Esophagus muscularis mucosa (tissue), 4 donors: ENCODE data around the gene BLOC1S3. TPM values are rescaled to one million over a fixed set of nuclear protein-coding genes. Genes with fewer than 3 reads are reported as not detected.

Experiments used
- DNase-seq: peaks from one replicate; pipeline ENCODE4 v3.0.0-alpha.2; 2017; ENCODE audit errors: extremely low spot score
- H3K27ac ChIP-seq, 4 donors: fragments of 200-600 bp; sonication (generic); replicated peaks in 1 of 4; 1 replicate in 3 of 4; 2 replicates in 1 of 4; pipeline ENCODE4 v1.5.1; 2016 to 2019; ENCODE audit warnings: mild to moderate bottlenecking in 1 of 4
- H3K27me3 ChIP-seq, 4 donors: fragments of 200-600 bp; sonication (generic); one replicate each; pipeline versions ENCODE4 v1.5.1 to v1.6.0; 2016 to 2019
- H3K36me3 ChIP-seq, 4 donors: fragments of 200-600 bp; sonication (generic); one replicate each; pipeline ENCODE4 v1.5.1; 2016 to 2019
- H3K4me1 ChIP-seq, 4 donors: fragments of 200-600 bp; sonication (generic); one replicate each; pipeline ENCODE4 v1.5.1; 2016 to 2019
- H3K4me3 ChIP-seq, 4 donors: fragments of 200-600 bp; sonication (generic); 1 replicate in 2 of 4; 2 replicates in 2 of 4; pipeline ENCODE4 v1.5.1; 2016 to 2019; ENCODE audit warnings: mild to moderate bottlenecking in 4 of 4, moderate library complexity in 1 of 4
- H3K9me3 ChIP-seq, 4 donors: fragments of 200-600 bp; sonication (generic); 1 replicate in 3 of 4; 2 replicates in 1 of 4; pipeline ENCODE4 v1.5.1; 2016 to 2019
- EP300 ChIP-seq: sonication (generic); formaldehyde crosslinking; IDR thresholded peaks from one replicate; pipeline ENCODE4 v1.6.1; 2017; ENCODE audit warnings: antibody characterized with exemption
- POLR2A ChIP-seq: fragments of 450-650 bp; IDR thresholded peaks from one replicate; pipeline ENCODE4 v1.6.1; 2017; ENCODE audit warnings: antibody characterized with exemption, moderate library complexity, mild to moderate bottlenecking, low read depth
- POLR2AphosphoS5 ChIP-seq, 2 donors: sonication (generic); formaldehyde crosslinking; IDR thresholded peaks; one replicate each; pipeline ENCODE4 v1.6.1; 2017; ENCODE audit warnings: antibody characterized with exemption in 2 of 2
- WGBS: methylation state at CpG from one replicate; pipeline ENCODE4 v1.1.5; 2018; 5-methylcytosine and 5-hydroxymethylcytosine counted together
- intact Hi-C: fragments of 100-400 bp; cut with DNase I; formaldehyde crosslinking; loops from one replicate; pipeline ENCODE4 v1.15.1; 2023
- total RNA-seq, 4 donors: library from RNA; depleted of rRNA; stranded (reverse); fragments of >200 nt; gene quantifications; one replicate each; pipeline versions ENCODE4 v1.1.0 to v1.2.1, GENCODE V29; 2016
- TF ChIP-seq, protein P1 (sequence below), 3 experiments: fragments of 200-600 bp in 2 of 3; fragments of 450-650 bp in 1 of 3; sonication (generic) in 2 of 3; IDR thresholded peaks; one replicate each; pipeline ENCODE4 v1.5.1; 2017 to 2019; ENCODE audit warnings: antibody characterized with exemption in 3 of 3, mild to moderate bottlenecking in 2 of 3, moderate library complexity in 1 of 3

The BLOC1S3 gene
- total RNA-seq, 4 donors from 2014 or later, result 5.4 to 21.9 (median 16.1) TPM

DNA sequence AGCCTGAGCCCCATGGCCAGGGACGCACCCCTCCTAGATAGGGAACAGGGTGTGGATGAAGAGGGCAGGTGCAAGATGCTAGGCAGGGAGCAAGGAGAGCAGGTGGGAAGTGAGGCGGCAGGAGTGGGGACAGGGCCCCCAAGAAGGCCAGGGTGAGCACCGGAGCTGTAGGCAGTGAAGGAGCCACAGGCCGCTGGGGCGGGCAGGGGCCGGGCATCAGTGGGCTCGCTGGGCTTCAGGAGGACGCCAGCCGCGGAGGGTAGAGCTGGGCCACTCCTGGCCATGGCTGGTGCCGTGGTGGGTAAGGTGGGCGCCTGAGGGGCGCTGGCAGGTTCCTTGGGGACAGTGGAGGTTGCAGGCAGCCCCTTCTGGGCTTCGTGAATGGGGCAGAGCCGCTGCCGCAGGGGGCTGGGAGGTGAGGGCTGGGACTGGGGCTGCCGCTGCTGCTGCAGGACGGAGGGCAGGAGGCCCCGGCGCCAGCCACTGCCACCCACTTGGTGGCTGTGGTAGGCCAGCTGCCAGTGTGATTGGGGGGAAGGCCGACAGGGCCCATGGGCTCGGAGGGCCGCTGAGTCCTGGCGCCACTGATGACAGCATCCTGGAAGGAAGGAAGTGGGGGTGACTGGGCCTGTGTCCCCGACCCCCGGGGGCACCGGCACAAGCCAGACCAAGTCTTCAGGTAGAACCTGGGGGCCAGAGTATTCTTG is 19.9 kb upstream of the BLOC1S3 start:
- intact Hi-C loops, result no loop called here
- DNase-seq, result no peak
- Histone ChIP-seq H3K4me3 (no peak overlapping the region), H3K27me3 (peaks cover 0 to 83% (median 34%) of the 10 kb centered on the region in 4 donors), H3K27ac (no peak overlapping the region), H3K36me3 (no peaks in the 10 kb centered on the region), H3K4me1 (peaks cover 4 to 21% (median 10%) of the 10 kb centered on the region in 4 donors), H3K9me3 (no peaks in the 10 kb centered on the region)
- WGBS, result 79% methylated on average over 22 of the region's 27 CpGs
- TF ChIP-seq POLR2A (no peak), POLR2AphosphoS5 (IDR thresholded peaks at IDR 0.05) (no peak), EP300 (no peak)
- TF ChIP-seq, protein P1, sequence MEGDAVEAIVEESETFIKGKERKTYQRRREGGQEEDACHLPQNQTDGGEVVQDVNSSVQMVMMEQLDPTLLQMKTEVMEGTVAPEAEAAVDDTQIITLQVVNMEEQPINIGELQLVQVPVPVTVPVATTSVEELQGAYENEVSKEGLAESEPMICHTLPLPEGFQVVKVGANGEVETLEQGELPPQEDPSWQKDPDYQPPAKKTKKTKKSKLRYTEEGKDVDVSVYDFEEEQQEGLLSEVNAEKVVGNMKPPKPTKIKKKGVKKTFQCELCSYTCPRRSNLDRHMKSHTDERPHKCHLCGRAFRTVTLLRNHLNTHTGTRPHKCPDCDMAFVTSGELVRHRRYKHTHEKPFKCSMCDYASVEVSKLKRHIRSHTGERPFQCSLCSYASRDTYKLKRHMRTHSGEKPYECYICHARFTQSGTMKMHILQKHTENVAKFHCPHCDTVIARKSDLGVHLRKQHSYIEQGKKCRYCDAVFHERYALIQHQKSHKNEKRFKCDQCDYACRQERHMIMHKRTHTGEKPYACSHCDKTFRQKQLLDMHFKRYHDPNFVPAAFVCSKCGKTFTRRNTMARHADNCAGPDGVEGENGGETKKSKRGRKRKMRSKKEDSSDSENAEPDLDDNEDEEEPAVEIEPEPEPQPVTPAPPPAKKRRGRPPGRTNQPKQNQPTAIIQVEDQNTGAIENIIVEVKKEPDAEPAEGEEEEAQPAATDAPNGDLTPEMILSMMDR (IDR thresholded peaks at IDR 0.05), result no peak

GRCh38 chr19:45159210-45159970 is 19.2 kb upstream of the BLOC1S3 start:
- TF ChIP-seq, protein P1 (IDR thresholded peaks at IDR 0.05), result no peak
- TF ChIP-seq POLR2AphosphoS5 (IDR thresholded peaks at IDR 0.05), result no peak
- no peak for TF ChIP-seq POLR2A
- no peak for TF ChIP-seq EP300
- 85% methylated on average over 12 of the region's 12 CpGs for WGBS
- Histone ChIP-seq H3K4me1 (peaks cover 3 to 21% (median 8%) of the 10 kb centered on the region in 4 donors), H3K27ac (no peak overlapping the region), H3K36me3 (no peaks in the 10 kb centered on the region), H3K27me3 (peaks cover 0 to 76% (median 33%) of the 10 kb centered on the region in 4 donors), H3K9me3 (no peaks in the 10 kb centered on the region), H3K4me3 (no peak overlapping the region)
- intact Hi-C loops, result no loop called here
- DNase-seq, result no peak

DNA sequence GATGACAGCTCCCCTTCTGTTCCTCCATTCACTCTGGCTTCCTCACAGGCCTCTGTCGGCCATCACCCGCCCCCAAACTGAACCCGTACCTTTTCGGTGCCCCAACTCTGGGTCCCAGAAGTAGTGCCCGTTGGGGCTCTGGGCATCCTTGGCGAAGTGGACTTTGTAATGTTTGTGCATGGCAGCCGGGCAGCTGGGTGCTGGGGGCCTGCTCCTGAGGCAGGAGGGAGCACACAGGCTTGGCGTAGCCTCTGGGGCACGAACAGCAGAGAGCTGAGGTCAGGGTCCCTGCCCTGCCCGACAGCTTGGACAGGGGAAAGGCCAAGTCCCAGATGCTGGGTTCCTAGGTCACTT is 18.6 kb upstream of the BLOC1S3 start:
- no peak overlapping the region for H3K27ac ChIP-seq
- WGBS, result 81% methylated on average over 10 of the region's 10 CpGs
- H3K4me3 ChIP-seq, result no peak overlapping the region
- H3K9me3 ChIP-seq, result no peaks in the 10 kb centered on the region
- no peak for DNase-seq
- peaks cover 0 to 73% (median 33%) of the 10 kb centered on the region in 4 donors for H3K27me3 ChIP-seq
- TF ChIP-seq POLR2A (no peak), POLR2AphosphoS5 (IDR thresholded peaks at IDR 0.05) (no peak), EP300 (no peak)
- TF ChIP-seq, protein P1 (IDR thresholded peaks at IDR 0.05), result no peak
- peaks cover 8 to 25% (median 13%) of the 10 kb centered on the region in 4 donors for H3K4me1 ChIP-seq
- intact Hi-C loops, result no loop called here
- H3K36me3 ChIP-seq, result no peaks in the 10 kb centered on the region

- H3K27ac ChIP-seq, result no peak within 1 kb of the TSS
- intact Hi-C loops, result no loop called here
- peaks cover 9 to 28% (median 16%) of the 10 kb centered on the region in 4 donors for H3K4me1 ChIP-seq
- no peaks in the 10 kb centered on the region for H3K9me3 ChIP-seq
- peaks cover 0 to 64% (median 33%) of the 10 kb centered on the region in 4 donors for H3K27me3 ChIP-seq
- WGBS, result 57% methylated on average over 6 of the region's 29 CpGs
- H3K36me3 ChIP-seq, result no peaks in the 10 kb centered on the region
- DNase-seq, result no peak
- no peak within 1 kb of the TSS for H3K4me3 ChIP-seq
- TF ChIP-seq, protein P1 (IDR thresholded peaks at IDR 0.05), result no peak
- TF ChIP-seq POLR2A, result no peak
- no peak for TF ChIP-seq POLR2AphosphoS5 (IDR thresholded peaks at IDR 0.05)
- TF ChIP-seq EP300, result no peak
These were observed 17.5 kb upstream of the BLOC1S3 start, which contains the start of gene NKPD1 for GRCh38 chr19:45160870-45161737. Gene NKPD1, minus strand, starts transcription at chr19:45160982. Its CDS starts 832 bp downstream, at chr19:45160150.
